Motor neuron (in vitro differentiated cells): ENCODE data around the gene ADGRL3. TPM values are rescaled to one million over a fixed set of nuclear protein-coding genes. Genes with fewer than 3 reads are reported as not detected.
"Not testable (repeated sequence)": the region's sequence is repeated elsewhere in the genome, so short reads cannot be mapped to it uniquely, and the experiment has no call there.

ENCODE experiments used
- ATAC-seq, 8 experiments: fragments of 200-7000 bp; cut with Tn5 transposase; replicated peaks in 6 of 8; 2 replicates each; pipeline ENCODE4 v1.8.0; 2021; ENCODE audit warnings: mild to moderate bottlenecking in 8 of 8, moderate library complexity in 8 of 8
- H3K27ac ChIP-seq, 2 donors: fragments of 250-450 bp; sonication (Bioruptor Pico); 2 replicates each; pipeline ENCODE4 v1.9.0; 2021; ENCODE audit warnings: antibody characterized with exemption in 2 of 2, mild to moderate bottlenecking in 2 of 2, moderate library complexity in 1 of 2
- H3K4me1 ChIP-seq, 2 donors: fragments of 250-450 bp; sonication (Bioruptor Pico); replicated peaks in 1 of 2; 2 replicates each; pipeline ENCODE4 v1.6.1; 2021; ENCODE audit warnings: antibody characterized with exemption in 2 of 2, mild to moderate bottlenecking in 2 of 2, moderate library complexity in 1 of 2
- H3K4me3 ChIP-seq, 5 donors: fragments of 250-450 bp; sonication (Bioruptor Pico); 2 replicates each; pipeline ENCODE4 v1.9.0; 2021; ENCODE audit warnings: antibody characterized with exemption in 5 of 5, mild to moderate bottlenecking in 5 of 5, moderate library complexity in 4 of 5
- WGBS, 10 experiments: fragments of 450-650 bp; shearing (Covaris generic); methylation state at CpG; one replicate each; pipeline ENCODE4 v1.0.0; 2022; 5-methylcytosine and 5-hydroxymethylcytosine counted together
- in situ Hi-C, 9 experiments: fragments of 400-800 bp; cut with MboI; loops; one replicate each; pipeline ENCODE4 v1.15.0; 2021; ENCODE audit warnings: low sequenced_read_pairs in 9 of 9, low pct_unique_long_range_greater_than_20kb in 2 of 9; ENCODE audit not compliant: unreplicated experiment in 9 of 9
- total RNA-seq, 8 experiments: library from RNA; unstranded; fragments of 300-600 nt; gene quantifications; 2 replicates each; pipeline versions ENCODE4 v1.2.3 to v1.2.4, GENCODE V29; 2022

The ADGRL3 gene
- total RNA-seq, 8 experiments from 2014 or later = 0.15 to 117 (median 70.8) TPM

GRCh38 chr4:61336916-61337315 lies 136.8 kb downstream of the ADGRL3 start:
- Histone ChIP-seq H3K4me1 (peaks cover 15 to 32% of the 10 kb centered on the region in 2 donors), H3K4me3 (no peak overlapping the region), H3K27ac (no peak overlapping the region)
- ATAC-seq = no peak
- in situ Hi-C loops = no loop called here
- WGBS, 10 experiments = 0 to 89% (median 69%) methylated on average over 1 of the region's 1 CpG; no CpG with 5 or more reads in 6 of the 10 experiments

GRCh38 chr4:61342061-61342460 lies 141.9 kb downstream of the ADGRL3 start:
- H3K4me1 ChIP-seq = peaks cover 13 to 18% of the 10 kb centered on the region in 2 donors
- no peak overlapping the region for H3K27ac ChIP-seq
- H3K4me3 ChIP-seq = no peak overlapping the region
- WGBS, 10 experiments = 0 to 100% (median 74%) methylated on average over 1 to 3 of the region's 3 CpGs; no CpG with 5 or more reads in 1 of the 10 experiments
- ATAC-seq = no peak
- in situ Hi-C loops = no loop called here

- in situ Hi-C loops = no loop called here
- no peak for ATAC-seq
- H3K27ac ChIP-seq = no peak overlapping the region
- peaks cover 3 to 19% of the 10 kb centered on the region in 2 donors for H3K4me1 ChIP-seq
- no peak overlapping the region for H3K4me3 ChIP-seq
Observed at GRCh38 chr4:61350932-61351331, 150.8 kb downstream of the ADGRL3 start.

GRCh38 chr4:61356696-61357095 lies 156.6 kb downstream of the ADGRL3 start:
- in situ Hi-C loops = no loop called here
- WGBS, 10 experiments = 0 to 100% (median 71%) methylated on average over 1 of the region's 1 CpG; no CpG with 5 or more reads in 1 of the 10 experiments

GRCh38 chr4:61359301-61359700 lies 159.2 kb downstream of the ADGRL3 start:
- Histone ChIP-seq H3K27ac (no peak overlapping the region), H3K4me3 (no peak overlapping the region), H3K4me1 (peaks cover 3 to 17% of the 10 kb centered on the region in 2 donors)
- in situ Hi-C loops = no loop called here
- ATAC-seq = no peak
- 0 to 84% (median 37%) methylated on average over 1 to 3 of the region's 3 CpGs for WGBS, 10 experiments

More at GRCh38 chr4:61356696-61357095, 156.6 kb downstream of the ADGRL3 start:
- no peak overlapping the region for H3K4me3 ChIP-seq
- ATAC-seq = no peak
- H3K4me1 ChIP-seq = peaks cover 3 to 18% of the 10 kb centered on the region in 2 donors
- H3K27ac ChIP-seq = no peak overlapping the region

- WGBS, 10 experiments = 67 to 100% (median 79%) methylated on average over 4 to 5 of the region's 26 CpGs; no CpG with 5 or more reads in 7 of the 10 experiments
Observed at GRCh38 chr4:61372817-61373216, 172.7 kb downstream of the ADGRL3 start.

GRCh38 chr4:61373901-61374440 lies 173.8 kb downstream of the ADGRL3 start:
- WGBS, 10 experiments = 0 to 100% (median 34%) methylated on average over 1 of the region's 1 CpG; no CpG with 5 or more reads in 4 of the 10 experiments
- no peak overlapping the region for H3K27ac ChIP-seq
- peaks cover 0 to 5% of the 10 kb centered on the region in 2 donors for H3K4me1 ChIP-seq
- no peak overlapping the region for H3K4me3 ChIP-seq
- in situ Hi-C loops = no loop called here
- no peak for ATAC-seq

More at GRCh38 chr4:61372817-61373216, 172.7 kb downstream of the ADGRL3 start:
- H3K4me3 ChIP-seq, H3K27ac ChIP-seq, H3K4me1 ChIP-seq, ATAC-seq, in situ Hi-C loops: not testable (repeated sequence)

- Histone ChIP-seq H3K4me3 (no peak overlapping the region), H3K4me1 (peaks cover 0 to 5% of the 10 kb centered on the region in 2 donors), H3K27ac (no peak overlapping the region)
- no peak for ATAC-seq
- in situ Hi-C loops = no loop called here
- WGBS, 10 experiments = 13 to 78% (median 38%) methylated on average over 1 of the region's 1 CpG; no CpG with 5 or more reads in 3 of the 10 experiments
Observed at GRCh38 chr4:61374447-61374891, 174.3 kb downstream of the ADGRL3 start.

- peaks cover 0 to 5% of the 10 kb centered on the region in 2 donors for H3K4me1 ChIP-seq
- H3K27ac ChIP-seq = no peak overlapping the region
- in situ Hi-C loops = no loop called here
- H3K4me3 ChIP-seq = no peak overlapping the region
- WGBS, 10 experiments = 0 to 100% (median 82%) methylated on average over 1 to 2 of the region's 2 CpGs; no CpG with 5 or more reads in 3 of the 10 experiments
- no peak for ATAC-seq
Observed at GRCh38 chr4:61375301-61375700, 175.2 kb downstream of the ADGRL3 start.

GRCh38 chr4:61376301-61376700 lies 176.2 kb downstream of the ADGRL3 start:
- 0 to 100% (median 70%) methylated on average over 1 to 3 of the region's 3 CpGs; no CpG with 5 or more reads in 2 of the 10 experiments for WGBS, 10 experiments
- Histone ChIP-seq H3K4me3 (no peak overlapping the region), H3K27ac (no peak overlapping the region), H3K4me1 (peaks cover 0 to 5% of the 10 kb centered on the region in 2 donors)
- in situ Hi-C loops = no loop called here
- no peak for ATAC-seq

- H3K27ac ChIP-seq = no peak overlapping the region
- in situ Hi-C loops = no loop called here
- no peak overlapping the region for H3K4me3 ChIP-seq
- 0 to 100% (median 77%) methylated on average over 1 of the region's 1 CpG; no CpG with 5 or more reads in 2 of the 10 experiments for WGBS, 10 experiments
- ATAC-seq = no peak
- H3K4me1 ChIP-seq = peaks cover 0 to 5% of the 10 kb centered on the region in 2 donors
Observed at GRCh38 chr4:61379406-61379805, 179.3 kb downstream of the ADGRL3 start.

- Histone ChIP-seq H3K4me1 (no peaks in the 10 kb centered on the region), H3K27ac (no peak overlapping the region), H3K4me3 (no peak overlapping the region)
- in situ Hi-C loops = no loop called here
- ATAC-seq = no peak
- WGBS, 10 experiments = 36 to 100% (median 69%) methylated on average over 1 to 2 of the region's 2 CpGs
Observed at GRCh38 chr4:61380865-61381264, 180.7 kb downstream of the ADGRL3 start.

- ATAC-seq = no peak
- Histone ChIP-seq H3K4me3 (no peak overlapping the region), H3K27ac (no peak overlapping the region), H3K4me1 (no peaks in the 10 kb centered on the region)
- WGBS, 10 experiments = 4 to 100% (median 88%) methylated on average over 2 to 4 of the region's 4 CpGs; no CpG with 5 or more reads in 2 of the 10 experiments
- in situ Hi-C loops = no loop called here
Observed at GRCh38 chr4:61385256-61385655, 185.1 kb downstream of the ADGRL3 start.

GRCh38 chr4:61387372-61387771 lies 187.2 kb downstream of the ADGRL3 start:
- H3K4me3 ChIP-seq, ATAC-seq, H3K27ac ChIP-seq, in situ Hi-C loops, H3K4me1 ChIP-seq: not testable (repeated sequence)
- 35 to 90% (median 50%) methylated on average over 2 to 5 of the region's 7 CpGs; no CpG with 5 or more reads in 4 of the 10 experiments for WGBS, 10 experiments
